GM10266 (cell line): ENCODE measurements around the gene MBTPS1.

Experiments used
- DNase-seq: peaks from one replicate; pipeline ENCODE4 v3.0.0; 2012; ENCODE audit errors: extremely low spot score
- TF ChIP-seq, protein P1 (sequence below): IDR thresholded peaks from 2 replicates; pipeline ENCODE4 v1.5.1; 2012; ENCODE audit warnings: mild to moderate bottlenecking, low read depth; ENCODE audit not compliant: control insufficient read depth, insufficient read depth; ENCODE audit errors: missing control alignments

Gene MBTPS1

DNA sequence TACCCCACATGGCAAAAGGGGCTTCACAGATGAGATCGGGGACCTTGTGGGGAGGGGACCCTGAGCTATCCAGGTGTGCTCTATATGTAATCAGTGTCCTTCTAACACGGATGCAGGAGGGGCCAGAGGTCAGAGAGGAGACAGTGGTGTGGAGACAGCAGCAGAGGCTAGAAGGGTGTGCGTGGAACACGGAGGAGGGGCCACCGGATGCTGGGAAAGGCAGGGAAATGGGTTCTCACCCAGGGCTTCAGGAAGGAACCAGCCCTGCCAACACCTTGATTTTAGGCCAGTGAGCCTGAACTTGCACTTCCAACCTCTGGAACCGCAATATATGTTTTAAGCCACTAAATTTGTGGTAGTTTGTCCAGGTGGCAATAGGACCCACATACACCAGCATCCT lies 69.5 kb downstream of the MBTPS1 start:
- DNase-seq, result no peak

DNA sequence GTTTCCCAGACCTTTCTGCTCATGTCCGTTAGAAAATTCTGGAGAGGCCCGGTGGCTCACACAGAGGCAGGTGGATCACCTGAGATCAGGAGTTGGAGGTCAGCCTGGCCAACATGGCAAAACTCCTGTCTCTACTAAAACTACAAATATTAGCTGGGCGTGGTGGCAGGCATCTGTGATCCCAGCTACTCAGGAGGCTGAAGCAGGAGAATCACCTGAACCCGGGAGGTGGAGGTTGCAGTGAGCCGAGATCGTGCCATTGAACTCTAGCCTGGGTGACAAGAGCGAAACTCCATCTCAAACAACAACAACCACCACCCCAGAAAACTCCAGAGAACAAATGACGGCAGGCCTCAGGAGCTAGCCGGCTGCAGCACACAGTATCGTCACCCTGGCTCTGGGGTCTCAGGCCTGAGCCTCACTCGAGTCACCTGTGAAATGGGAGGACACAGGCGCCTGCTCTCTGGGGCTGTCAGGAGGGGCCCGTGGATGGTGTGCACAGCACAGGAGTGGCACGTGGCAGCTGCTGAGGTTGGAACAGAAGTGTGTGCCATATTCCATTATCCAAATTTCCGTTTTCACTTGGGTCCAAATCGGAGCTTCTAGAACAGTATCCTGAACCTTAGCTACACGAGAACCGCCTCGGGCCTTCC lies 70.8 kb downstream of the MBTPS1 start:
- TF ChIP-seq, protein P1, sequence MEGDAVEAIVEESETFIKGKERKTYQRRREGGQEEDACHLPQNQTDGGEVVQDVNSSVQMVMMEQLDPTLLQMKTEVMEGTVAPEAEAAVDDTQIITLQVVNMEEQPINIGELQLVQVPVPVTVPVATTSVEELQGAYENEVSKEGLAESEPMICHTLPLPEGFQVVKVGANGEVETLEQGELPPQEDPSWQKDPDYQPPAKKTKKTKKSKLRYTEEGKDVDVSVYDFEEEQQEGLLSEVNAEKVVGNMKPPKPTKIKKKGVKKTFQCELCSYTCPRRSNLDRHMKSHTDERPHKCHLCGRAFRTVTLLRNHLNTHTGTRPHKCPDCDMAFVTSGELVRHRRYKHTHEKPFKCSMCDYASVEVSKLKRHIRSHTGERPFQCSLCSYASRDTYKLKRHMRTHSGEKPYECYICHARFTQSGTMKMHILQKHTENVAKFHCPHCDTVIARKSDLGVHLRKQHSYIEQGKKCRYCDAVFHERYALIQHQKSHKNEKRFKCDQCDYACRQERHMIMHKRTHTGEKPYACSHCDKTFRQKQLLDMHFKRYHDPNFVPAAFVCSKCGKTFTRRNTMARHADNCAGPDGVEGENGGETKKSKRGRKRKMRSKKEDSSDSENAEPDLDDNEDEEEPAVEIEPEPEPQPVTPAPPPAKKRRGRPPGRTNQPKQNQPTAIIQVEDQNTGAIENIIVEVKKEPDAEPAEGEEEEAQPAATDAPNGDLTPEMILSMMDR, result no peak
- no peak for DNase-seq

More for the DNA sequence above, 69.5 kb downstream of the MBTPS1 start:
- TF ChIP-seq, protein P1, result no peak

DNA sequence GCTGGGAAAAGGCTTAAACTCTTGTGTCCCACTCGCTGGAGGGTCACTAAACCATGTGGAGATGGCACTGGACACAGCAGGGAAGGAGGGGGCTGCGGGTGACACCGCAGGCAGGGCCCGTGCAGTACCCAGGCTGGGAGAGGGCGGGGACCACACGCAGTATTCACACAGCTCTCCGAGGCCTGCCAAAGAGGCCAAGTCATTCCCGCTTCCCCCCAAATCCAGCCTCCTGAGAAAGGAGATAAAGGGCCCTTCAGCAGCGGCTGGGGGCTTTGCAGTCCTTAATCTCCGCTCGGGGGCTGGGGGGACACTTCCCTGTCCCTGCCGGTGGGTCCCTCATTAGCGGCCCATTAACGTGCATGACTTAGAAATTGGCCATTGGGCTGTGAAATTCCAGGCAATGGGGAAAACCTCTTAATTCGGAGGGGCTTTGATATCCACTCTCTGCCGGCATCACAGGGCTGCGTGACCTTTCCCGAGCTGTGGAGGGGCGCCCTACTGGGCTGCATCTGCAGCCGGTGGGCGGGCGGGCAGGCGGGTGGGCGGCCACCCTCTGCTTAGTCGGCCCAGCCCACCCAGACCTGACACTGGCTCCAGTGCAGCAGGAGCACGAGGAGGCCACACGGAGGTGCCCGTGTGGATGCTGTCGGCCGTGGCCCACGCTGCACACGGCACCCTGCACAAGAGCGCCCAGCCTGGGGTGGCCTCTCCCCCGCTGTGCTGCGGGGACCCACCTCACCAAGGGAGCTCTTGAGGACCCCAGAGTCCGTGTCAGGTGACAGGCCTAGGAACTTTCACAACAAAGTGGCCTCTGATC lies 71.5 kb downstream of the MBTPS1 start:
- TF ChIP-seq, protein P1, result no peak
- DNase-seq, result no peak

DNA sequence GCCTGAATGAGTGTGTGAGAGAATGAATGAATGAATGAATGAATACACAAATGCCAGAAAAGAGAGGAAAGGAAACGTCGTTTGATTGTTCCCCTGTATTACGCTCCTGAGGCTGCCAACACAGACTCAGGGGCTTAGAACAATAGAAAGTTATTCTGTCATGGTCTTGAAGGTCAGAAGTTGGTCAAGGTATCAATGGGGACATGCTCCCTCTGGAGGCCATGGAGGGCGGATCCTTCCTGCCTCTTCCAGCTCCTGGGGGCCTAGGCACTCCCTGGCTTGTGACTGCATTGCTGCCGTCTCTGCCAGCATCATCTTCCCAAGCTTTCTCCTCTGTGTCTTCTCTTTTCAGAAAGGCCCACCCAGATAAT lies 72.6 kb downstream of the MBTPS1 start:
- TF ChIP-seq, protein P1, result no peak

DNA sequence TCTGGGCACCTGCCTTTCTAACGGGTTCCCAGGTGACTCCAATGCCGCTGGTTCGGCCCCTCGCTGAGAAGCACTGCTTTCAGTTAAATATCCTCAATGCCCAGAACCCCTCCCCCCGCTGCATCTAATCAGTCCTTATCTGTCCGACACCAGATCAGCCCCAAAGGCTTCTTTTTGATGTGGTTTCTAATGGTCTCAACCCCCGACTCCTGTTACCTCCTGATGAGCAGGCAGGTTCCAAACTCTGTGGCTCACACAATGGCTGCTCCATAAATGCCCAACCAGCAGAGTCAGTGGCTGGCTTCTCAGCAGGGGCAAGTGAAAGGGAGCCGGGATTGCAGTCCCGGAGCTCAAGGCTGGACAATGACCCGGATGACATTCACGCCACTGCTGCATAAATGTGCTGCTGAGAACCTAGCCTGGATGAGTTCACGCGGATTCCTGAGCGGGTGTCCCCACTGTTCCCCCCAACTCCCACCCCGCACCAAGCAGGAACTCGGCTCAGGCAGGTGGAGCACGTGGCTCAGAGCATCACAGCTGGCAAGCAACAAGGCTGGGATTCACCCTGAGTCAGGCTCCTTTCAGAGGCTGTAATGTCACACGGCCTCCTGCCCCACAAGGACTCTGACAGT lies 73.1 kb downstream of the MBTPS1 start:
- DNase-seq, result no peak
- TF ChIP-seq, protein P1, result no peak

More for the DNA sequence above, 72.6 kb downstream of the MBTPS1 start:
- DNase-seq, result no peak

DNA sequence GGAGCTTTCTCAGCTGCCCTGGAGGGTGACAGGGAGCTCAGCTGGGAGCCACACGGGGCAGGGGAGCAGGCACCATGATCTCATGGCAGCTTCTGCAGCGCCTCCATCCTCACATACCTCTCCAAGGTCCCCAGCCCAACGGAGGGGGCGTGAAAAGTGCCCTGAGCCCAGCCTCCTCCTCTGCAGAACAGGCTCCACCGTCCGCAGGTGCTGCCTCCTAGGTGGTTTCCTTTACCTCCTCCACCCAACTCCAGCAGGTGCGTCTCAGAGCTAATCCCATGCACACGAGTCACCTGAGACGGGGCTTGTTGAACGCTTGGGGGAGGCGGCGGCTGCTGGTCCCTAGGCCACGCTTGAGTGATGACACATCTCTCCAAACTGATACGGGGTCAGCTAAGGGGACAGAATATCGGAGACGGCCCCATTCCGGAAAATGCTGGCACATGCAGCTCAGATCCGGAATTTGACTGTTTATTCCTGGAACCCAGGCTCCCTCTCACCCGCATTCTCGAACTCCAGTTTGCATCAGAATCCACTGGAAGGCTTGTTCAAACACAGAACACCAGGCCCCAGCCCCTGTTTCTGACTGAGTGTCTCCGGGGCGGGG lies 73.8 kb downstream of the MBTPS1 start:
- DNase-seq, result no peak

More for the DNA sequence above, 73.8 kb downstream of the MBTPS1 start:
- TF ChIP-seq, protein P1, result no peak
